GM18951 (cell line): ENCODE measurements around the gene COL26A1.
"Not testable (repeated sequence)": the region's sequence is repeated elsewhere in the genome, so short reads cannot be mapped to it uniquely, and the experiment has no call there.

Experiments used
- POLR2A ChIP-seq: IDR thresholded peaks from 4 replicates; pipeline ENCODE4 v1.6.1; 2011; ENCODE audit warnings: mild to moderate bottlenecking; ENCODE audit not compliant: insufficient read length, insufficient read depth; ENCODE audit errors: extremely low read depth
- in situ Hi-C: fragments of 300-500 bp; cut with MboI; formaldehyde crosslinking; loops from one replicate; pipeline ENCODE4 v1.12.0; 2022; ENCODE audit warnings: low sequenced_read_pairs, mixed read lengths, inconsistent platforms; ENCODE audit not compliant: unreplicated experiment

COL26A1 gene

DNA sequence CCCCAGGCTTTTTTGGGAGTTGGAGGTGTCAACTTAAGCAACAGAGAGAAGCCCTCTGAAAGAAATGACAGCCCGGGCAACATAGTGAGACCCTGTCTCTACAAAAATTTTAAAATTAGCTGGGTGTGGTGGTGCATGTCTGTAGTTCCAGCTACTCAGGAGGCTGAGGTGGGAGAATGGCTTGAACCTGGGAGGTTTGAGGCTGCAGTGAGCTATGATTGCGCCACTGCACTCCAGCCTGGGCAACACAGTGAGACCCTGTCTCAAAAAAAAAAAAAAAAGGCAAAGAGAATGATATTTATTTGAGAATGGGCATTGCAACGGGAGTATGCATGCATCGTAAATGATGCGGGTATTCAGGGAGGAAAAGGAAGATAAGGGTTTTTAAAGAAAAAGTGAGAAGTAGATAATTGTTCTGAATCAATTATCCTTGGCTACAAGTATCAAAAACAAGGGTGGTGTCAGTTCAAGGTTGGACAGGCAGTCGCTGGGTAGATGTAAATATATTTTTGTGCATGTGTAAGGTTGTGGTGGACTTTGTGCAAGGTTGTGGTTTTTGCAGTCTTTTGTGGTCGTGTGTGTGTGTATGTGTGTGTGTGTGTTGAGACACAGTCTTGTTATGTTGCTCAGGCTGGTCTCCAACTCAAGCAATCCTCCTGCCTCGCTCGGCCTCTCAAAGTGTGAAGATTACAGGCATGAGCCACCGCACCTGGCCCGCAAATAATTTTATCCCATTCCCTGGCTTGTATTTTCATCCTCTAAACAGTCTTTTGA lies 65.6 kb downstream of the COL26A1 start:
- in situ Hi-C loops: no loop called here
- no peak for TF ChIP-seq POLR2A

DNA sequence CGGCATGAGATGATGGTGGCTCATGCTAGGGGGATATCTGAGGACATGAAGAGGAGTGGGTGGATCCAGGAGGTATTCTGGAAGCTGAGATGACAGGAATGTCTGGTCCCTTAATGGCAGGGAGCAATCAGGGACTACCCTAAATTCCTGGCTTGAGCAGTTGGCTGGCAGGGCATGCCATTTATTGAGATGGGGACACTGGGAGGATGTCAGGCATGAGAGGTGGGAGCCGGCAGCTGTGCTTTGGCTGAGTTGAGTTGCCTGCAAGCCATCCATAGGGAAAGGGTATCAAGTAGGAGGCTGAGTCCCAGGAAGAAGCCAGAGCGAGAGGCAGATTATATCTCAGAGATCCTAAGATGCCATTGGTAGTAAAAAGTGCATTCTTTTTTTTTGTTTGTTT lies 69.6 kb downstream of the COL26A1 start:
- in situ Hi-C loops: no loop called here
- no peak for TF ChIP-seq POLR2A

DNA sequence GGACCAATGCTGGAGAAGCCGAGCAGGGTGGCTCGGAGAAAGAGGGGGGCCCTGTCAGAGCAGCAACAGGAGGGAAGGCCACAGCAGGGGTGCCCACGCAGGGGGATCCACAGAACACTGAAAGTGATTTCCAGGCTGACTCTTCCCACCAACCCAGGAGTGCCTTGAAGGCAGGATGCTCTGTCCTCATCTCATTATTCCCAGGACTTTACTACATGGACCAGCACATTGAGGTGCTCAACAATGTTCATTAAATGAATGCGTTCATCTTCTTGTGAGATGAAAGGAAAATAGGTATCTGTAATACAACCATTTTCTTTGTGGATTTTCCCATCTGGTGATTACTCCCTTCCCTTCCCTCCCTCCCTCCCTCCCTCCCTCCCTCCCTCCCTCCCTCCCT lies 71.0 kb downstream of the COL26A1 start:
- TF ChIP-seq POLR2A: no peak
- in situ Hi-C loops: no loop called here

DNA sequence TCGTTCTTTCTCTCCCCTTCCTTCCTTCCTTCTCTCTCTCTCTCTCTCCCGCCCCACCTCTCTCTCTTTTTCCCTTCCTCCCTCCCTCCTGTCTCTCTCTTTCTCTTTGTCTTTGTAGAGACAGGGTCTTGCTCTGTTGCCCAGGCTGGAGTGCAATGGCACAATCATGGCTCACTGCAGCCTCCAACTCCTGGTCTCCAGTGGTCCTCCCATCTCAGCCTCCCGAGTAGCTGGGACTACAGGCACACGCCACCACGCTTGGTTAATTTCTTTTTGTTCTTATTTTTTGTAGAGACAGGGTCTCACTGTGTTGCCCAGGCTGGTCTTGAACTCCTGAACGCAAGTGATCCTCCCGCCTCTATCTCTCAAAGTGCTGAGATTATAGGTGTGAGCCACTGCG lies 71.5 kb downstream of the COL26A1 start:
- in situ Hi-C loops: not testable (repeated sequence)

DNA sequence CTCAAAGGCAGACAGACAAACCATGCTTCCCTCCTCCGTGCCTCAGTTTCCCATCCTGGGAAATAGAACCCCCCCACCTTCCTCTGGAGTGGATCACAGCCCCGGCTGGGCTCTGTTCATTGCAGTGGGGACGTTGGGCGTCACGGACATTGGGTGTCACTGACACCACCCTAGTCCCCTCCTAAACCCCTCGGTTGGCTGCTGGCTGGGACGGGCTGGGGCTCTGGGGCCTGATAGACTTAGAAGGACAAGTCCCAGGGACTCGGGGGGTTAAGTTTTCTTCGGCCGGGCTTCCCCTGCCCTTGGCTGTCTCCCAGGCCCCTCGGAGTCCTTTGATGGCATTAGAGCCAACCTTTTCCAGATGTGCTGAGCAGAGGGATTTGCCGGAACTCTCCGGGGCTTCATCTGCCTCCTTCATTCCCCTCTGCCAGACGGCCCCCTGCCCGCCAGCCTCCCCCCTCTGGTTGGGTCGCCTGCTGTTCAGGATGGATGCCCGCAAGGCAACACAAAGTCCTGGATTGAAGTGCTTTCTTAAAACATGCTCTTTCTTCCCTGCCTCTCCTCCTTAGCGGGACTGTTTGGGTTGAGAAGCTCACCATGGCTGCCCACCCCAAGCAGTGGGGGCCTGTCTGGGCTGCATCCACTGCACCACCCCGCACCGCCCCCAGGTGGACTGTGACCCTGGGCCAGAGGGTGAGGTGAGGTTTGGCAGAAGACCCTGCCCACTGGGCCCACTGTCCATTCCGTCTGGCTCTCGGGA lies 73.0 kb downstream of the COL26A1 start:
- in situ Hi-C loops: no loop called here

DNA sequence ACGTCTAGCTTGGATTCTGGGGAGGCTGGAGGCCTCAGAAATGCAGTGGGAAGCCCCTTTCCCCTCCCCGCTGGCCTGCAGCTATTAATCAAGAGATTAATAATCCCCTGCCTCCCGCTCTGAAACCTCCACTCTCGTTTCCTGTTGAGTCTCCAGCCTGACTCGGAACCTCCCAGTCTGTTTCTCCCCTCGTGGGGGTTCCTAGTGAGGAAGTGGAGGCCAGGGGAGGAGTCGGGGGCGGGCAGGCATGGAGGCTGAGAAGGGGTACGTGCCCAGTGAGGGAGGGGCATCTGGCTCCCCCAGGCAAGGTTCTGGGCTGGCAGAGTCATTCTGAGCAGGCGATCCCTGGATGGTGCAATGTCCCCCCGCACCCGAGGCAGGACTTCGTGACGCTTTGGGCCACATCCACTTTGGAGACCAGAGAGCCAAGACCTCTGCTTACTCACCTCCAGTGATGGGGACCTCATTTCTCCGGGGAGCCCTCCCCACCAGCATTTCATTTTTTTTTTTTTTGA lies 73.6 kb downstream of the COL26A1 start:
- no peak for TF ChIP-seq POLR2A
- in situ Hi-C loops: no loop called here

More for the DNA sequence above, 73.0 kb downstream of the COL26A1 start:
- TF ChIP-seq POLR2A: no peak

DNA sequence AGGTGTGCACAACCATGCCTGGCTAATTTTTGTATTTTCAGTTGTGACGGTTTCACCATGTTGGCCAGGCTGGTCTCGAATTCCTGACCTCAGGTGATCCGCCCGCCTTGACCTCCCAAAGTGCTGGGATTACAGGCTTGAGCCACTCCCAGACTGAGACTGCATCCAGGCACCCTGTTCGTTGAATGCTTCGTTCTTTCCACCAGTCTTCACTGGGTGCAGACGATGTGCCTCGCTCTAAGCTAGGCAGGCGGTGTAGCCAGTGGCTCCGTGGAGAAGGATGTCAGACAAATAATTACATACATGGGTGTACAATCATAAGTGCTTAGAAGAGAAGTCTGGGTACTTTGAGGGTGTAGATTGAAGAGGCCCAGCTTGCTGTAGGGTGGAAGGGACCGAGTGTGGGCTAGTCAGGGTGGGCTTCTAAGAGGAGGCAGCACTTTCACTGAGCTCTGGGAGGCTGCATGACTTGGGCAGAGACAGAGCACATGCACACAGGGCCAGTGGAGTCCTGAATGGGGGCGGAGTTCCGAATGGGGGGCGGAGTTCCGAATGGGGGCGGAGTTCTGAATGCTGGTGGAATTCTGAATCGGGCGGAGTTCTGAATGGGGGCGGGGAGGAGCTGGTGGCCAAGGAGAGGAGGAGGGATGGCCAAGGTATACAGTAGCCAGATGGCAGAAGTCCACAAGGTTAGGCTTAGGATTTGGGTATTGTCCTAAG lies 74.3 kb downstream of the COL26A1 start:
- no peak for TF ChIP-seq POLR2A
- in situ Hi-C loops: no loop called here

DNA sequence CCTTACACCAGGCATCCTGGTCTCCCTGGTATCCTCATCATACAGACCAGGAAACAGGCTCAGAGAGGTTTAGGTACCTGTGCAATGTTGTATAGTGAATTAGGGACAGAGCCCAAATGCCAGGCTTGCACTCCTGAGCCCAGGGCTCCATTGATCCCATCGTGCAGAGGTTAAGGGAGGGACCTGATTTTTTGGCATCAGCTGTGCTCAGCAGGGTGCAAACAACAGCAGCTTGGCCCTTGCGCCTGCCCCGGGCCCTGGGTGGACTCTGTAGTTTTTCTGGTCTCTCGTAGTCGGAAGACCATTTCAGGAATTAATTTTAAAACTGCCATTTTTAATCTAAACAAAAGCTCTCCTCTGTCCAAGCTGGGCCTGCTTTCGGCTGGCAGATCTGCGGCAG lies 79.2 kb downstream of the COL26A1 start:
- no peak for TF ChIP-seq POLR2A
- in situ Hi-C loops: loop anchor here (10.0 kb wide), 1 partner anchor 77 kb away; the partner anchor contains the start of gene COL26A1

DNA sequence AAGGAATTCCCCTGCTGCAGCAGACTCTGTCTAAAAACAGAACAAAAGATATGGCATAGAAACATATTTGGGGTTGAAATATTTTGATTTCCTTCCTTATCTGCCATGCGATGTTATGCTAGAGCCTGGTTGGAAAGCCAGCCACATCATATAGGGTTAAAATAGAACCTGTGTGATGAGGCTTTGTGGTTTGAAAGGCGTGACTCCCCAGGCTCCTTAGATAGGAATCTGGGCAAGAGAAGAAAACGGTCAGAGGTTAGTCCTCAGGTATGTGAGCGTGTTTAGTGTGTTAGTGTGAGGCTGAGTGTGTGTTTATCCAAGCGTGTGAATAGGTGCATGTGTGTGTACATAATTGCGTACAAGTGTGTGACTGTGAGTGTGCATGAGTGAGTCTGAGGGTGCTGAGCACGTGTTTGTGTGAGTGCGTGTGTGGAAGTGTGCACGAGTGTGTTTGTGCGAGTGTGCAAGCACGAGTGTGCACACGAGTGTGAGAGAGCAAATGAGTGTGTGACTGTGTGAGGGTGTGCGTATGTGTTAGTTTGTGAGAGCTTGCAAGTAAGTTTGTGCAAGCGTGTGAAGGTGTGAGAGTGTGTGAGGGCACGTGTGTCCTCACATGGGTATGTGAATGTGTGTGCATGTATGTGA lies 79.9 kb downstream of the COL26A1 start:
- no peak for TF ChIP-seq POLR2A
- in situ Hi-C loops: loop anchor here (10.0 kb wide), 1 partner anchor 78 kb away; the partner anchor contains the start of gene COL26A1

DNA sequence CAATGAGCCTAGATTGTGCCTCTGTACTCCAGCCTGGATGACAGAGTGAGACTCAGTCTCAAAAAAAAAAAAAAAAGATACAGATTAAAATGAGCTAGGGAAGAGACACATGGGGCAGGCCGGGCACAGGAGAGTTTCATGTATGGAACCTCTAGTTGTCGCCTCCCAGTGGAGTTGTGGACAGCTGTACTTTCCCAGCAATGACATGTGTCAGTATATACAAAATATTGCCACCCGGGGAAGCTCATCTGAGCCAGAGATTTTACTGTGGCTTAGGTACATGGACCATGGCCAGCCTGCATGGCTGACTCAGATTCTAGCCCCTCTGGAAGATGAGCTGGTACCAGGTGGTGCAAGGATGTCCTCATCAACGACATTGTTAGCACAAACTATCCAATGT lies 87.4 kb downstream of the COL26A1 start:
- TF ChIP-seq POLR2A: no peak
- in situ Hi-C loops: no loop called here

DNA sequence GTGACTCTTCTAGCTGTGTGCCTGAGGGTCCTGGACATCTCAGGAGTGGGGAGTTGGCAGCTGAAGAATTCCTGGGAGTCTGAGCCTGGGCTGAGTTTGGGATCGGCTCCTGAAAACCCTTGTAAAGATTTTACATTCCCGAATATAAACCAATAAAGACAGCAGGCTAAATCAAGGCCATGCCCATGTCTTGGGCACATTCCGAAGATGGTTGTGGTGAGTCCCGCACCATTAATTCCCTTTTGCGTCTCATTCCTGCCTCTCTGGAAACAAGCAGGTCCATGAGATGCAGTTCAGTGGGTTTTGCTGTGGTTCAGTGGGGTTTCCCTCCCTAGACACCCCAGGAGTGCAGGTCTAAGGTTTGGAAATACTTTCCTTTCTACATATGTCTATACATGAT lies 90.9 kb downstream of the COL26A1 start:
- in situ Hi-C loops: no loop called here
- TF ChIP-seq POLR2A: no peak

DNA sequence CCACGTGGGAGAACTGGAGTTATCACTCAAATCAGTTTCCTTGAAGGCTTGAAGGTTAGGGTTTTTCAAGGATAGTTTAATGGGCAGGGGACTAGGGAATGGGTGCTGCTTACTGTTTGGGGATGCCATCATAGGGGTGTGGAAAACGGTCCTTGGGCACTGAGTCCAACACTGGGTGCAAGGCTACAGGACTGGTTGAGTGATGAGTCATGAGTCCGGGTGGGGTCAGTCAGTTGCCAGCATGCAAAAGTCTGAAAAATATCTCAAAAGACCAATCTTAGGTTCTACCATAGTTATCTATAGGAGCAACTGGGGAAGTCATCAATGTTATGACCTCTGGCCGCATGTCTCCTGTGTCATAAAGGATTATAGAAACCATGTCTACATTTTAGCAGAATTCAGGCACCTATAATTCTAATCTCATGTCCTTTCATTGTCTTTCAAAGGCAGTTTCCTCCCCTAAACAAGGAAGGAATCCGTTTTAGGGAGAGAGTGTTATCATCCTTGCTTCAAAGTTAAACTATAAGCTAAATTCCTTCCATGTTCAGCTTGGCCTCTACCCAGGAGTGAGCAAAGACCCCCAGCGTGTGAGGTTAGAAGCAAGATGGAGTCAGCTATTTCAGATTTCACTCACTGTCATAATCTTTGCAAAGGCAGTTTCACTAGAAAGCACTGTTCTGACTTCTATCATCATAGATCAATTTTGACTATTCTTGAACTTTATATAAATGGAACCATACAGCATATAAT lies 94.5 kb downstream of the COL26A1 start:
- no peak for TF ChIP-seq POLR2A

DNA sequence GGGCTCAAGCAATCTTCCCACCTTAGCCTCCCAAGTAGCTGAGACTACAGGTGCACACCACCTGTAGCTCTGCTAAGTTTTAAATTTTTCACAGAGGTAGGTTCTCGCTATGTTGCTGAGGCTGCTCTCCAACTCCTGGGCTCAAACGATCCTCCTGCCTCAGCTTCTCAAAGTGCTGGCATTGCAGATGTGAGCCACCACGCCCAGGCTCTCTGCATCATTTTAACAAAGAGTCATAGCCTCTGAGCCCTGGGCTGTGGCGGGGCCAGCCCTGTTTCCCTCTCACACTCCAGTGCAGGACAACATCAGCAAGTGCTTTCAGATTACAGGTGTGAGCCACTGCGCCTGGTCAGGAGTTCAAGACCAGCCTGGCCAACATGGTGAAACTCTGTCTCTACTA lies 102.5 kb downstream of the COL26A1 start:
- in situ Hi-C loops: no loop called here
- no peak for TF ChIP-seq POLR2A

More for the DNA sequence above, 94.5 kb downstream of the COL26A1 start:
- in situ Hi-C loops: no loop called here
